Measurements from ENCODE around the gene C11orf21.

C11orf21 gene

DNA sequence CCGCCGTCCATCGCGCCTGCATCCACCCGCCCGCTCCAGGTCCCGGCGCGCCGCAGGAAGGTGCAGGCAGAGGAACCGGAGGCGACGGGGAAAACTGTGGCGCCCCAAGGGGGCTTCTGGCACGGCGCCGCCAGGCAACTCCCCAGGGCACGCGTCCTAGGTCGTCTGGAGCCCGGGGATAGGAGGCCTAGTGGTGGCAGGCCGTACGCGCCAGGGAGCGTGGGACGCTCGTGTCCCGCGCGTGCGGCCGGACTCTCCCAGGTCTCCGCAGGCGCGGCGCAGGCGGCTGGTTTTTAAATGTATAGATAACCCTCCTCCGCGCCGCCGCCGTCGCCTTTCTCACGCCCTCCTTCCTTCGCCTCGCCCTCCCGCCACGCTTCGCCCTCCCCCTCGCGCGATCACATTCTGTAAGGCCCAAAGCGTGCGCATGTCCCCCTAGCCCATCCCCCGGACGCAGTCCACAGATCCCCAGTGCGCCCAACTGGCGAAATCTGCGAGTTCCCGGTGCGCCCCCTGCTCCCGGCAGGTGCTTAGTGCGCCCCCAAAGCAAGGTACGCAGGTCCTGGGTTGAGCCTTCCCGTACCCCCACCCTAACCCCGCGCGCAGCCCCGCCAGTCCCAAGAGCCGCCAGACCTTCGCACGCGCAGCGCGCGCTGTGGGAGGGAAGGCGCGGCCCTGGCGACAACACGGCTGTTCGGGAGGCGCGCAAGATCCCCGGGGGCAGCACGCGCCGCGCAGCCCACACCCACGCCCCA is 31.2 kb downstream of the C11orf21 start, which contains the start of gene ASCL2:
ASCL2 (minus strand) TSS at position 267 of the 755 bp plus-strand sequence; CDS start at position 11, 256 bp downstream.
- no peak for DNase-seq

GRCh38 chr11:2269601-2270321 is 32.0 kb downstream of the C11orf21 start:
- DNase-seq: no peak

- no peak for DNase-seq
These were observed 32.8 kb downstream of the C11orf21 start for GRCh38 chr11:2268729-2269600.

DNA sequence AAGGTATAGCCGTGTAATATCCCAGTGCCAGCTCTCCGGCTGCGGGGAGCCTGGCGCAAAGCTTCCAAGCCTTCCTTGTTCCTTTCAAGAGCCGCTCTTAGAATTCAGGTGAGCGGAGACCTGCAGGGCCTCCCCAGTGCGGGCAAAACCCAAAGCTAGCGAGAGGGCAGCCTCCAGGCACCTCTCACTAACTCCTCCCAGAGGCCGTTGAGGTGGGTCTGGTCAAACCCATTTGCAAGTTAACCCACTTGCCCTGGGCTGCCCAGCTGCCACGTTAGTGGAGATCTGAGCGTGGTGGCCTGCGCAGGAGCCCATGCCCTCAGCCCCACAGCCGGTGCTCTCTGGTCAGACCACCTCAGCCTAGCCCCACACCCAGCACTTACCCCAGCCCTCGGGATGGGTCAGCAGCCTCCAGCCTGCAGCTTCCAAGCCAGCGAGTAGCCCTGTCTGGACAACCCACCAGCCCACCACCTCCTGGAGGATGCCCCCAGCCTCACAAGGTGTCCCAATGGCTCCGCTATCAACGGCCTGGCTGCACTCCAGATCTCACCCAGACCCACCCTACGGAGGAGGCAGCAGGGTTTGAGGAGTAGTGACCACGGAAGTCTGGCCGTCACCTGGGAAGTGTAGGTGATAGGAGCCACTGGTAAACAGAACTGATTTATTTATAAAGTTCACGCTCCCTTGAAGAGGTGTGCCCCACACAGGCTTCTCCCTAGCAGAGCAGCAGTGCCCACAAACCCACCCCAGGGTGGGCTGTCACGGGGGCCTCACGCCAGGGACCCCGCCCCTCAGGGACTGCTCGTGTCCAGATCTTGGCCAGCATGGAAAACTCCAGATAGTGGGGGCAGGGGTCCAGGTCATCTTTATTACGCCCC is 33.6 kb downstream of the C11orf21 start:
- no peak for DNase-seq

DNA sequence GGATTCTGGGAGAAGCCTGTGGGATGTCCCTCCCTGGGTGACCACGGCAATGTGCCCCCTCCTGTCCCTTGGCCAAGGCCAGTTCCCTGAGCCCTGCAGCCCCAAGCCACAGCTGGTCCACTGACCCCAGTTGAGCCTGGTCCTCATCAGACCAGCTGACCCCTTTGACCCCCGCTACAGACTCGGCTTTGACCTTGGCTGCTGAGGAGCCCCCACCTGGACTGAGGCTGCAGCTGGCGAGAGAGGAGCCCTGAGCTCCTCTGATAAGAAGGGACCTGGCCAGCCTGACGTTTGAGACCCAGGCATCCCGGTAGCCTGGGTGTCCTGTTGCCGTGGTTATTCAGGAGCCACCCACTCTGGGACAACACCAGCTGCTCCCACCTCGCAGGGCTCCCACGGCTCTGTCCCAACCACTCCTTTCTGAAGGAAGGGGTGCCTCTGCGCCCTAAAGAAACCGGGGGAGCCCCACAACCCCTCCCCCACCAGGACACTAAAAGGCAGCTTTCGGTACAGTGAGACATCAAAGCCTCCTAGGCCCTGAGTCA is 34.3 kb downstream of the C11orf21 start:
- no peak for DNase-seq

DNA sequence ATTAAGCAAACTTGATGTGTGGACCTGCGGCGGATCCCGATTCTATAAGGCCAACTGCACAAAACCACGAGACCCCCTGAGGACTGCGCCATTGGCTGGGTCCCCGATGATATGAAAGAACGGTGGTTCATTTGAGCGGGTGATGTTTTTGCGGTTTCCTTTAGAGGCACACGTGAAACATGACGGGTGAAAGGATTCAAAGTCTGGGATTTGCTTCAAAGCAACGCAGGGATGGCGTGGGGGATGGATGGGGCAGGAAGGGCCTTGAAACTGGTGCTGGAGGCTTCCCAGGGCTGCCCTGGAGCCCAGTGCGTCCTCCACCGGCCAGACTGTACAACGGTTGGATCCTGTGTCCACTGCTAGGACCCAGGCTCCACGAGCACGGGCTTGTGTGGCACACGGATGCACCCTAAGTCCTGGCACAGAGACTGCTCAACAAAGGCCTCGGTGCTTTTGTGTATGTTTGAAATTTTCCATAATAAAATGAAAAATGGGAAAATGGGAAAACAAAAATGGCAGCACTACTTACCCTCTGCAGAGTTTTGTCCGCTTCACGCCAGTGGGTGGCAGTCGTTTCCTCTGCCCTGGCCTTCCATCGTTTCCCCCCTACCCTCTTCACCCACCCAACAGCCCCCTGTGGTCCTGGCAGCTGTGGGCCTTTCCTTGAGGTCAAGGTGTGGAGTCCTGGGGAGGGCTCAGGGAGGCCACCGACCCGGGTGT is 35.0 kb downstream of the C11orf21 start:
- no peak for DNase-seq

DNA sequence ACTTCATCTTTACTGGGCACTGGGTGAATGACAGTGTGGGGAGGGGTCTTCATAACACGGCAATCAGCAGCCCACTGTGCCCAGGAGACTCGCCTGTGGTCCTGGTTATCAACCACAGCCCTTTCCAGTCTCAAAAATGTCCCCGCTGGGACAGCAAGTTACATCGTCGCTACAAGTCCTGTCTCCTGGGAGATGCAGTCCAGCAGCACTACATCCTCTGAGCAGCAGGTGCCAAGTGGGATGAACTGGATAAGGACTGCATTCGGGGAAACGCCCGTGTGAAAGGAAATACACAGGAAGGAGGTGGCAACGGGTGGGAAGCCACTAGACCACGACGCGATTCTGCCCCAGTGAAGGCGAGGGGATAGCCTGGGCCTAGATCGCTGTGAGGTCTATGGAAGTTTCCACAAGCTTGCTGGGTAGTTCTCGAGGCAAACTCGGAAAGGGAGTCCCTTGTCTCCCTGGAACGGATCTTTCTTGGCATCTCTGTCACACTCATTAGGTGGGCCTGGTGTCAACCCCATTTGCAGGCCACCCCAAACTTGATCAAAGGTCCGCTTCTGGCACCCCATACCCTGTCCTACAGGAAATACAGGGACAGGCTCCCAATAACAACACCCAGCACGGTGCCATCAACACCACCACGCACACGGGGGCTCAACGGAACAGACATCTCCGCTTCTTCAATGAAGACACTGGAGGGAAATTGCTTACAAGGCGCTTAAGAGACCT is 35.7 kb downstream of the C11orf21 start:
- no peak for DNase-seq

GRCh38 chr11:2265396-2265795 is 36.3 kb downstream of the C11orf21 start:
- no peak for DNase-seq

DNA sequence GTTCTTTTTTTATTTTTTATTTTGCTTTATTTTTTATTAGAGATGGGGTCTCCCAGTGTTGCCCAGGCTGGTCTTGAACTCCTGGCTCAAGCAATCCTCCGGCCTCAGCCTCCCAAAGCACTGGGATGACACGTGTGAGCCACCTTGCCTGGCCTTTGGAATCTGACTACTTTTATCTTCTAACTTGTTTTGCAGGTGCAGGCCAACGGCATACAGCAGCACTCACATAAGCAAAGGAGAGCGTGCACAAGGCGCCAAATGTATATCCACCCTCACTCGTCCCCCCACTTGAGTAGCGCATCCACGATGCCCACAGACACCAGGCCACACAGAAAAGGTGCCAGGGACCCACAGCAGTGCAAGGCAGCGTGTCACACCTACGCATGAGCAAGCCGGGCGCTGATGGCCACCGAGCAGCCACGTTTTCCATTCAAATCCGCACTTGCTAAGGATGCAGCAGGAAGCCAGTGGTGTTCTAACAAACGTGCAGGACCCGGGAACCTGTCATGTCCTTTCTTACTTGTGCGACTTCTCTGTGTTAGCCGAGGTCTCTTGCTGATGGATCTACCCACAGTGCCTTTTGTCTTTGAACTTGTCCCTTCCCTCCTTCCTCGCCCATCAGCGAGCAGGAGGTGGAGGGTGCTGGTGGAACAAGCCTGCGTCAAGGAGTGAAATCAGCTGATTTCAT is 37.2 kb downstream of the C11orf21 start:
- no peak for DNase-seq

GRCh38 chr11:2263724-2264360 is 37.9 kb downstream of the C11orf21 start:
- DNase-seq: no peak

GRCh38 chr11:2263071-2263565 is 38.6 kb downstream of the C11orf21 start:
- DNase-seq: no peak

DNA sequence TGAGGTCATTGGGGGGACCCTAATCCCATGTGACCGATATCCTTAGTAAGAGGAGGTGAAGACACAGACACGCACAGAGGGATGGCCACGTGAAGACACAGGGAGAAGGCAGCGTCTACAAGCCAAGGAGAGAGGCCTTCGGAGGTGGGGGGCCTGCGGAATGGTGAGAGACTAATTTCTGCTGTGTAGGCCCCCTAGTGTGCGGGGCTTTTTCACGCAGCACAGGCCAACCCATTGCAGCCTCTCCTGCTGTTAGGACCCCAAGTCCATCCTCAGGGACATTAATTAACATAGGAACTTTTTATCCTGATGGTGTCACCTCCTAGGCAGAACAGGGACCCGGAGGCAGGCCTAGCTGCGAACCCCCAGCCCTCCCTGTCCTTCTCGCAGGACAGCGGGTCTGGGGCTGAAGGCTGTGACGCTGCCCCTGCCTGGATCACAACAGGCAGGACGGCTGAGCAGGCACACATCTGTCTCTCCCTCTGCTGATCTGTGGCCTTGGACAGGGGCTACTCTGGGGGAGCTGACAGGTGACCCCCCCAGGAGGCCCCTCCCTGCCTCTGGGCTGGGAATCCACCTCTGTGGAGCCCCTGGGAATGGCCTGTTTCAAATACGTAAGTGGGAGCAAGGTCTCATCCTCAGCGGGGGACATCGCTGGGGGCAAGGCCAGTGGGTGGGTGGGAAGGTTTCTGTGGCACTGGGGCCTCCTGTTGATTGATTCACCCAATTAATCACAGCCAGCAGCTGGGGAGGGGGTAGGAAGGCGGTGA is 39.2 kb downstream of the C11orf21 start:
- DNase-seq: no peak

GRCh38 chr11:2261436-2262230 is 40.1 kb downstream of the C11orf21 start:
- no peak for DNase-seq

DNA sequence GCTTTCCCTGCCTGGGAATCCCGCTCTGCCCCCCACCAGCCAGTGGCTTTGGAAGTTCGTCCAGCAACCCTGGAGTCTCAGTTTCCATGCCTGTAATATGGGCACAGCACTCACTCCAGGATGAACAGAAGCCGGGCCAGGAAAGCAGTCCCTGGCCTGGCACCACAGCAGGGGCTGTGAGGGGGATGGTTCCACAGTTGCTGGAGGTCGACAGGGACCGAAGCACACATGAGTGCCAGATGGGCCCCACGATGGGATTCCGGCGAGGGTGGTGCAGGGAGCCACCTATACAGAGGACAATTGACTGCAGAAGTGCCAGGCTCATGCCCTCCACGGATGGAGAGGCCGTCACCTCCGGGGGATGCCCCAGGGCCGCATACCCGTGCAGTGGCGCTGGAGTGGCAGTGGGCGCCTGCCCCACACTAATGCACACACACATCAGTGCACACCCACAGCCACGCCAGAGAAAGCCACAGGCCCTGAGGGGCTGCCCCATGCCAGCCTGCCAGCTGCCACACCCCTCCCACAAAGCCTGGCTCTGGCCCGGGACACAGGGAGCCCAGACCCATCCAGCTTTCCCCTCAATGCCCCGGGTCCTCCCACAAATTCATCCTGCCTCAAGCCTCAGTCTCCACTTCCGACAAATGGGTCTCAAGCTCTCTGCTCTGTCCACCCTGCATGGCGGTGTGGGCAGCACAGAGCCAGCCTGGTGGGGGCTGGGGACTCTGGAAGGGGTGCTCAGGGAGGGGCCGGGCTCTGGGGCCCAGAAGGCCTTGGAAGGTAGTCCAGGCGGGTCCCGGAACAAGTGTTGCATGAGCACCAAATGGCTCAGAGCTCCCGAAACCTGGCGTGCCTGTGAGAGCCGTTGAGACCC is 41.0 kb downstream of the C11orf21 start:
- DNase-seq: no peak

- DNase-seq: no peak
These were observed 41.7 kb downstream of the C11orf21 start for GRCh38 chr11:2259897-2260451.

- DNase-seq: no peak
These were observed 42.3 kb downstream of the C11orf21 start for GRCh38 chr11:2259466-2259830.

Data from SHP77 treated with DMSO at 0.1 percent for 48 hours (cell line).